ENCODE results near the gene OXER1.
"Not testable (repeated sequence)": the region's sequence is repeated elsewhere in the genome, so short reads cannot be mapped to it uniquely, and the experiment has no call there.

Gene OXER1

GRCh38 chr2:42733852-42734251, 30.1 kb downstream of the OXER1 start:
- Histone ChIP-seq H3K9me3 (ENCODE audit: control insufficient read depth, insufficient read depth, low read length) (no peaks in the 10 kb centered on the region), H3K4me3 (ENCODE audit: low read depth, low read length) (no peak overlapping the region), H3K4me1 (ENCODE audit: control insufficient read depth, insufficient read depth, low read length) (peaks cover 10% of the 10 kb centered on the region), H3K9ac (ENCODE audit: low read depth, low read length) (no peak overlapping the region), H3K36me3 (ENCODE audit: control insufficient read depth, insufficient read depth, low read length) (no peaks in the 10 kb centered on the region), H3K27me3 (ENCODE audit: control insufficient read depth, insufficient read depth, low read length) (no peaks in the 10 kb centered on the region)

GRCh38 chr2:42731316-42731715, 32.6 kb downstream of the OXER1 start:
- not testable (repeated sequence) for H3K4me1 ChIP-seq (ENCODE audit: control insufficient read depth, insufficient read depth, low read length); H3K4me3 ChIP-seq (ENCODE audit: low read depth, low read length); H3K9ac ChIP-seq (ENCODE audit: low read depth, low read length); H3K9me3 ChIP-seq (ENCODE audit: control insufficient read depth, insufficient read depth, low read length); H3K27me3 ChIP-seq (ENCODE audit: control insufficient read depth, insufficient read depth, low read length); H3K36me3 ChIP-seq (ENCODE audit: control insufficient read depth, insufficient read depth, low read length)

GRCh38 chr2:42726680-42727079, 37.3 kb downstream of the OXER1 start:
- no peaks in the 10 kb centered on the region for H3K27me3 ChIP-seq (ENCODE audit: control insufficient read depth, insufficient read depth, low read length)
- H3K9me3 ChIP-seq (ENCODE audit: control insufficient read depth, insufficient read depth, low read length): no peaks in the 10 kb centered on the region
- peaks cover 3% of the 10 kb centered on the region for H3K4me1 ChIP-seq (ENCODE audit: control insufficient read depth, insufficient read depth, low read length)
- H3K36me3 ChIP-seq (ENCODE audit: control insufficient read depth, insufficient read depth, low read length): no peaks in the 10 kb centered on the region
- no peak overlapping the region for H3K9ac ChIP-seq (ENCODE audit: low read depth, low read length)
- H3K4me3 ChIP-seq (ENCODE audit: low read depth, low read length): no peak overlapping the region

GRCh38 chr2:42725657-42726056, 38.3 kb downstream of the OXER1 start:
- Histone ChIP-seq H3K9ac (ENCODE audit: low read depth, low read length) (no peak overlapping the region), H3K4me1 (ENCODE audit: control insufficient read depth, insufficient read depth, low read length) (peaks cover 3% of the 10 kb centered on the region), H3K27me3 (ENCODE audit: control insufficient read depth, insufficient read depth, low read length) (no peaks in the 10 kb centered on the region), H3K36me3 (ENCODE audit: control insufficient read depth, insufficient read depth, low read length) (no peaks in the 10 kb centered on the region), H3K4me3 (ENCODE audit: low read depth, low read length) (no peak overlapping the region), H3K9me3 (ENCODE audit: control insufficient read depth, insufficient read depth, low read length) (no peaks in the 10 kb centered on the region)

GRCh38 chr2:42724886-42725285, 39.0 kb downstream of the OXER1 start:
- no peak overlapping the region for H3K9ac ChIP-seq (ENCODE audit: low read depth, low read length)
- H3K4me1 ChIP-seq (ENCODE audit: control insufficient read depth, insufficient read depth, low read length): peaks cover 3% of the 10 kb centered on the region
- H3K36me3 ChIP-seq (ENCODE audit: control insufficient read depth, insufficient read depth, low read length): no peaks in the 10 kb centered on the region
- H3K9me3 ChIP-seq (ENCODE audit: control insufficient read depth, insufficient read depth, low read length): no peaks in the 10 kb centered on the region
- H3K4me3 ChIP-seq (ENCODE audit: low read depth, low read length): no peak overlapping the region
- no peaks in the 10 kb centered on the region for H3K27me3 ChIP-seq (ENCODE audit: control insufficient read depth, insufficient read depth, low read length)

GRCh38 chr2:42723465-42723864, 40.5 kb downstream of the OXER1 start:
- no peaks in the 10 kb centered on the region for H3K9me3 ChIP-seq (ENCODE audit: control insufficient read depth, insufficient read depth, low read length)
- H3K4me1 ChIP-seq (ENCODE audit: control insufficient read depth, insufficient read depth, low read length): peaks cover 3% of the 10 kb centered on the region
- no peak overlapping the region for H3K4me3 ChIP-seq (ENCODE audit: low read depth, low read length)
- H3K27me3 ChIP-seq (ENCODE audit: control insufficient read depth, insufficient read depth, low read length): no peaks in the 10 kb centered on the region
- H3K9ac ChIP-seq (ENCODE audit: low read depth, low read length): no peak overlapping the region
- H3K36me3 ChIP-seq (ENCODE audit: control insufficient read depth, insufficient read depth, low read length): no peaks in the 10 kb centered on the region

GRCh38 chr2:42722320-42723190, 41.4 kb downstream of the OXER1 start:
- H3K4me1 ChIP-seq (ENCODE audit: control insufficient read depth, insufficient read depth, low read length): peaks cover 3% of the 10 kb centered on the region
- no peak overlapping the region for H3K9ac ChIP-seq (ENCODE audit: low read depth, low read length)
- H3K36me3 ChIP-seq (ENCODE audit: control insufficient read depth, insufficient read depth, low read length): no peaks in the 10 kb centered on the region
- H3K4me3 ChIP-seq (ENCODE audit: low read depth, low read length): no peak overlapping the region
- H3K9me3 ChIP-seq (ENCODE audit: control insufficient read depth, insufficient read depth, low read length): no peaks in the 10 kb centered on the region
- H3K27me3 ChIP-seq (ENCODE audit: control insufficient read depth, insufficient read depth, low read length): no peaks in the 10 kb centered on the region

- no peaks in the 10 kb centered on the region for H3K27me3 ChIP-seq (ENCODE audit: control insufficient read depth, insufficient read depth, low read length)
- H3K4me3 ChIP-seq (ENCODE audit: low read depth, low read length): no peak overlapping the region
- H3K9me3 ChIP-seq (ENCODE audit: control insufficient read depth, insufficient read depth, low read length): no peaks in the 10 kb centered on the region
- H3K4me1 ChIP-seq (ENCODE audit: control insufficient read depth, insufficient read depth, low read length): peaks cover 3% of the 10 kb centered on the region
- H3K36me3 ChIP-seq (ENCODE audit: control insufficient read depth, insufficient read depth, low read length): no peaks in the 10 kb centered on the region
- no peak overlapping the region for H3K9ac ChIP-seq (ENCODE audit: low read depth, low read length)
Observed at GRCh38 chr2:42721898-42722297, 42.0 kb downstream of the OXER1 start.

GRCh38 chr2:42714686-42715085, 49.2 kb downstream of the OXER1 start:
- no peaks in the 10 kb centered on the region for H3K27me3 ChIP-seq (ENCODE audit: control insufficient read depth, insufficient read depth, low read length)
- no peaks in the 10 kb centered on the region for H3K36me3 ChIP-seq (ENCODE audit: control insufficient read depth, insufficient read depth, low read length)
- no peak overlapping the region for H3K4me3 ChIP-seq (ENCODE audit: low read depth, low read length)
- no peaks in the 10 kb centered on the region for H3K9me3 ChIP-seq (ENCODE audit: control insufficient read depth, insufficient read depth, low read length)
- peaks cover 6% of the 10 kb centered on the region for H3K4me1 ChIP-seq (ENCODE audit: control insufficient read depth, insufficient read depth, low read length)
- no peak overlapping the region for H3K9ac ChIP-seq (ENCODE audit: low read depth, low read length)

- no peak overlapping the region for H3K9ac ChIP-seq (ENCODE audit: low read depth, low read length)
- no peaks in the 10 kb centered on the region for H3K27me3 ChIP-seq (ENCODE audit: control insufficient read depth, insufficient read depth, low read length)
- H3K36me3 ChIP-seq (ENCODE audit: control insufficient read depth, insufficient read depth, low read length): peaks cover 3% of the 10 kb centered on the region
- H3K4me1 ChIP-seq (ENCODE audit: control insufficient read depth, insufficient read depth, low read length): peaks cover 6% of the 10 kb centered on the region
- H3K4me3 ChIP-seq (ENCODE audit: low read depth, low read length): no peak overlapping the region
- no peaks in the 10 kb centered on the region for H3K9me3 ChIP-seq (ENCODE audit: control insufficient read depth, insufficient read depth, low read length)
Observed at GRCh38 chr2:42713920-42714319, 50.0 kb downstream of the OXER1 start.

- Histone ChIP-seq H3K4me1 (ENCODE audit: control insufficient read depth, insufficient read depth, low read length) (peaks cover 6% of the 10 kb centered on the region), H3K9me3 (ENCODE audit: control insufficient read depth, insufficient read depth, low read length) (no peaks in the 10 kb centered on the region), H3K27me3 (ENCODE audit: control insufficient read depth, insufficient read depth, low read length) (no peaks in the 10 kb centered on the region), H3K4me3 (ENCODE audit: low read depth, low read length) (no peak overlapping the region), H3K36me3 (ENCODE audit: control insufficient read depth, insufficient read depth, low read length) (peaks cover 13% of the 10 kb centered on the region), H3K9ac (ENCODE audit: low read depth, low read length) (no peak overlapping the region)
Observed at GRCh38 chr2:42712934-42713333, 51.0 kb downstream of the OXER1 start.

Data from iPS-15b (cell line).